GM23338 (cell line): ENCODE results near the gene HP. TPM values are rescaled to one million over a fixed set of nuclear protein-coding genes. Genes with fewer than 3 reads are reported as not detected.

ENCODE experiments used
- ATAC-seq: fragments of 200-7000 bp; cut with Tn5 transposase; 3 replicates; pipeline ENCODE4 v1.9.1; 2020
- DNase-seq: peaks from one replicate; pipeline ENCODE4 v3.0.0-alpha.2; 2015; ENCODE audit warnings: low spot score
- H2AFZ ChIP-seq: fragments of 200-600 bp; sonication (generic); 2 replicates; pipeline ENCODE4 v1.8.0; 2016; ENCODE audit warnings: antibody characterized with exemption, mild to moderate bottlenecking, moderate library complexity
- H3F3A ChIP-seq: fragments of 200-600 bp; sonication (generic); replicated peaks from 2 replicates; pipeline ENCODE4 v1.8.0; 2017; ENCODE audit warnings: antibody characterized with exemption, mixed run types, low read depth
- H3K27ac ChIP-seq: fragments of 200-600 bp; sonication (generic); 2 replicates; pipeline ENCODE4 v1.6.1; 2016; ENCODE audit warnings: low read depth
- H3K27me3 ChIP-seq: fragments of 200-600 bp; sonication (generic); 2 replicates; pipeline ENCODE4 v1.8.0; 2016; ENCODE audit warnings: mild to moderate bottlenecking, mixed run types, moderate library complexity; ENCODE audit not compliant: insufficient read depth
- H3K36me3 ChIP-seq: fragments of 200-600 bp; sonication (generic); 2 replicates; pipeline ENCODE4 v1.8.0; 2016; ENCODE audit warnings: mild to moderate bottlenecking; ENCODE audit not compliant: insufficient read depth
- H3K4me1 ChIP-seq: fragments of 200-600 bp; sonication (generic); 2 replicates; pipeline ENCODE4 v1.8.0; 2016; ENCODE audit warnings: mild to moderate bottlenecking, moderate library complexity; ENCODE audit not compliant: insufficient read depth
- H3K4me2 ChIP-seq: fragments of 200-600 bp; sonication (generic); 2 replicates; pipeline ENCODE4 v1.7.1; 2017; ENCODE audit warnings: mixed run types
- H3K4me3 ChIP-seq: fragments of 200-600 bp; sonication (generic); 2 replicates; pipeline ENCODE4 v1.6.1; 2016; ENCODE audit warnings: mixed run types
- H3K79me2 ChIP-seq: fragments of 200-600 bp; sonication (generic); replicated peaks from 2 replicates; pipeline ENCODE4 v1.8.0; 2017; ENCODE audit warnings: mild to moderate bottlenecking; ENCODE audit not compliant: insufficient read depth
- H3K9me2 ChIP-seq: fragments of 200-600 bp; sonication (generic); 2 replicates; pipeline ENCODE4 v1.8.0; 2017; ENCODE audit not compliant: insufficient read depth
- H4K20me1 ChIP-seq: fragments of 200-600 bp; sonication (generic); replicated peaks from 2 replicates; pipeline ENCODE4 v1.8.0; 2017; ENCODE audit warnings: mild to moderate bottlenecking; ENCODE audit not compliant: insufficient read depth
- H3K27ac Mint-ChIP-seq: 2 replicates; pipeline ENCODE4 v1.8.0; 2020; ENCODE audit warnings: inconsistent platforms, mild to moderate bottlenecking, moderate library complexity, mixed read lengths
- H3K27me3 Mint-ChIP-seq: 3 replicates; pipeline ENCODE4 v1.8.0; 2022; ENCODE audit warnings: low read depth, mild to moderate bottlenecking, moderate library complexity, mixed read lengths, inconsistent platforms; ENCODE audit not compliant: insufficient read depth, poor library complexity
- H3K36me3 Mint-ChIP-seq: 3 replicates; pipeline ENCODE4 v1.8.0; 2021; ENCODE audit warnings: low read depth, mild to moderate bottlenecking, inconsistent platforms, moderate library complexity, mixed read lengths
- H3K4me1 Mint-ChIP-seq: 3 replicates; pipeline ENCODE4 v1.8.0; 2020; ENCODE audit warnings: mild to moderate bottlenecking, inconsistent platforms, mixed read lengths
- H3K4me3 Mint-ChIP-seq: 3 replicates; pipeline ENCODE4 v1.8.0; 2021; ENCODE audit warnings: moderate library complexity, mild to moderate bottlenecking, inconsistent platforms, mixed read lengths
- H3K9me3 Mint-ChIP-seq: 3 replicates; pipeline ENCODE4 v1.8.0; 2020; ENCODE audit warnings: moderate library complexity, mild to moderate bottlenecking, inconsistent platforms, mixed read lengths
- CREB1 ChIP-seq: fragments of 250-450 bp; sonication (Bioruptor Pico); IDR thresholded peaks from 2 replicates; pipeline ENCODE4 v1.5.0; 2020; ENCODE audit warnings: low read depth, mild to moderate bottlenecking, moderate library complexity
- EZH2phosphoT487 ChIP-seq: fragments of 200-600 bp; sonication (generic); IDR thresholded peaks from one replicate; pipeline ENCODE4 v1.8.1; 2018; ENCODE audit warnings: antibody characterized with exemption; ENCODE audit not compliant: unreplicated experiment
- JUNB ChIP-seq: IDR thresholded peaks from one replicate; pipeline ENCODE4 v1.6.1; 2016; ENCODE audit warnings: antibody characterized with exemption; ENCODE audit not compliant: unreplicated experiment
- NANOG ChIP-seq: IDR thresholded peaks from 2 replicates; pipeline ENCODE4 v1.6.1; 2016; ENCODE audit warnings: antibody characterized with exemption, borderline replicate concordance
- POLR2AphosphoS5 ChIP-seq: IDR thresholded peaks from 2 replicates; pipeline ENCODE4 v1.6.1; 2016; ENCODE audit warnings: antibody characterized with exemption, low read depth
- ZNF114 ChIP-seq: fragments of 250-450 bp; sonication (Bioruptor Pico); IDR thresholded peaks from 2 replicates; pipeline ENCODE4 v1.5.0; 2020; ENCODE audit warnings: mild to moderate bottlenecking, moderate library complexity
- ZNF331 ChIP-seq: fragments of 250-450 bp; sonication (Bioruptor Pico); IDR thresholded peaks from 2 replicates; pipeline ENCODE4 v1.5.0; 2020; ENCODE audit warnings: low read depth, mild to moderate bottlenecking, moderate library complexity
- polyA plus RNA-seq: library from polyadenylated mRNA; unstranded; fragments of >200 nt; fragmentation: Nextera tagmentation; extraction: Ambion mirVana; gene quantifications from 2 replicates; pipeline ENCODE4 v1.2.1, GENCODE V29; 2016
- total RNA-seq: library from RNA; depleted of rRNA; stranded (reverse); fragments of >200 nt; shearing (Covaris generic); gene quantifications from 2 replicates; pipeline ENCODE4 v1.2.3, GENCODE V29; 2014
- TF ChIP-seq, protein P1 (sequence below), 2 experiments: fragments of 200-600 bp in 1 of 2; sonication (generic) in 1 of 2; conservative IDR thresholded peaks; 2 replicates each; pipeline versions ENCODE4 v1.5.1 to v1.6.1; 2016 to 2017; ENCODE audit warnings: antibody characterized with exemption in 2 of 2, low read depth in 2 of 2, mild to moderate bottlenecking in 2 of 2, moderate library complexity in 1 of 2
- TF ChIP-seq, protein P2 (sequence below): IDR thresholded peaks from one replicate; pipeline ENCODE4 v1.6.1; 2018; ENCODE audit warnings: antibody characterized with exemption; ENCODE audit not compliant: unreplicated experiment
- TF ChIP-seq, protein P3 (sequence below): IDR thresholded peaks from 2 replicates; pipeline ENCODE4 v1.6.1; 2016; ENCODE audit warnings: antibody characterized with exemption

Gene HP
- total and polyA plus RNA-seq, 2 experiments from 2014 or later = 0.26 TPM; not detected in 1

DNA sequence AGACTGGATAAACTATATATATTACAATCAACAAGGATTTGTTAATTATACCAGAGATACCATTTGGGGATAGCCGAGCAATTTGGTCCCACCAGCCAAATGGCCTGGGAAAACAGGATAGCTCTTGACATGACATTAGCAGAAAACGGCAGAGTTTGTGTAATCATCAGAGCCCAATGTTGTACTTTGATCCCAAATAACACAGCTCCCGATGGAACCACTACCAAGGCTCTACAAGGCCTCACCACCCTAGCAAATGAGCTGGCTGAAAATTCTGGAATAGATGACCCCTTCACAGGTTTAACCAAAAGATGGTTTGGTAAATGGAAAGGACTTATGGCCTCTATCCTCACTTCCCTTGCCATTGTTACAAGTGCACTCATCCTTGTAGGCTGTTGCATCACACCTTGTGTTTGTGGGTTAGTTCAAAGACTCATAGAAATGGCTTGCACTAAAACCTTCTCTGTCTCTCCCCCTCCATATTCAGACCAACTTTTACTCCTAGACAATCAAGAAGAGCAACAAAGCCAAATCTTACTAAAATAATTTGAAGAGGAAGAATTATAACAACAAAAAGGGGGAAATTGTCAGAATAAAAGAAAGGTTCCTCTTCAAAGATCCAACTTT is 29.6 kb downstream of the HP start (continued):
- TF ChIP-seq ZNF331 (CRISPR knock-in tag) (no peak), ZNF114 (no peak)
- TF ChIP-seq, protein P1, sequence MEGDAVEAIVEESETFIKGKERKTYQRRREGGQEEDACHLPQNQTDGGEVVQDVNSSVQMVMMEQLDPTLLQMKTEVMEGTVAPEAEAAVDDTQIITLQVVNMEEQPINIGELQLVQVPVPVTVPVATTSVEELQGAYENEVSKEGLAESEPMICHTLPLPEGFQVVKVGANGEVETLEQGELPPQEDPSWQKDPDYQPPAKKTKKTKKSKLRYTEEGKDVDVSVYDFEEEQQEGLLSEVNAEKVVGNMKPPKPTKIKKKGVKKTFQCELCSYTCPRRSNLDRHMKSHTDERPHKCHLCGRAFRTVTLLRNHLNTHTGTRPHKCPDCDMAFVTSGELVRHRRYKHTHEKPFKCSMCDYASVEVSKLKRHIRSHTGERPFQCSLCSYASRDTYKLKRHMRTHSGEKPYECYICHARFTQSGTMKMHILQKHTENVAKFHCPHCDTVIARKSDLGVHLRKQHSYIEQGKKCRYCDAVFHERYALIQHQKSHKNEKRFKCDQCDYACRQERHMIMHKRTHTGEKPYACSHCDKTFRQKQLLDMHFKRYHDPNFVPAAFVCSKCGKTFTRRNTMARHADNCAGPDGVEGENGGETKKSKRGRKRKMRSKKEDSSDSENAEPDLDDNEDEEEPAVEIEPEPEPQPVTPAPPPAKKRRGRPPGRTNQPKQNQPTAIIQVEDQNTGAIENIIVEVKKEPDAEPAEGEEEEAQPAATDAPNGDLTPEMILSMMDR (conservative IDR thresholded peaks at IDR 0.05; ENCODE audit: low read depth in 2 of 2) = no peak

DNA sequence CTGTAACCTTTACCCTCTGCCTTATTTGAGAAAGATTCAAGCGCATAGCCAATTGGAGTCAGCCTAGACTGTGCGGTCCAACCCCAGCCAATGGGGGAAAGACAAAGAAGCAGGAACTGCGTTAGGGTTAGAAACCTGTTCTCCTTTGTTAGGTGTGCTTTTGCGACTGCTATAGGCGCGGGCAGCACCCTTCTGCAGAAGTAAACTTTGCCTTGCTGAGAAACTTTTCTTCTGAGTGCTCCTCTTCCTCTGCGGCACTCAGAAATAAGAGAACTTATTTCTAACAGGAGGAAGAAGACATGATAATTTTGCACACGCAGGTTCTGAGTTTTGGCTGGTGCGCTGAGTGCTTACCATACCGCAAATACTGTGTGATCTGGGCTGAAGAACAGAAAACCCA is 30.1 kb downstream of the HP start:
- peaks cover 3% of the 10 kb centered on the region for H3K27me3 Mint-ChIP-seq

DNA sequence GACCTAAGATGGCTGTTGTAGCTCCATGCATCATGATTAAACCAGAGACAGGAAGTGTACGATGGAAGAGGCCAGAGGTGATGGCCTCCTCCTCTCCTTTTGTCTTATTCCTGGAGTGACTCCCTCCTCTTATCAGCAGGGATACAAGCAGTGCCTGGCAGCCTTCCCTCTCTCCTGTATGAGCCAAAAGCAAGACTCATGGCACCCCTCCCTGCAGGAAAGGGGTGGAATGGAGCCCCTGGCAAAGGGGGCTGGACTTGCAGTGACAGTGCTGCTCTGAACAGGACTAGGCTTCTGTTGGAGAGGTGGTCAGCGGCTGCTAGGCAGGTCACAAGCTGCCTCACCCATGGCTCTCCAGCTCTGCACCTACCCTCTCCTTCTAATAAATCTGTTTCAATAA is 30.7 kb downstream of the HP start:
- peaks cover 15% of the 10 kb centered on the region for H3K9me3 Mint-ChIP-seq
- H3K27me3 Mint-ChIP-seq = peaks cover 3% of the 10 kb centered on the region
- Histone ChIP-seq H3K9me2 (no peaks in the 10 kb centered on the region; the same call in 1 of the 2 replicates), H3F3A (no peaks in the 10 kb centered on the region), H3K4me3 (no peak overlapping the region), H3K4me1 (no peaks in the 10 kb centered on the region), H3K4me2 (no peak overlapping the region), H3K27ac (no peak overlapping the region), H3K27me3 (no peaks in the 10 kb centered on the region), H3K79me2 (no peaks in the 10 kb centered on the region), H3K36me3 (peaks cover 10% of the 10 kb centered on the region; the same call in 1 of the 2 replicates), H4K20me1 (no peaks in the 10 kb centered on the region), H2AFZ (no peak overlapping the region)
- H3K27ac Mint-ChIP-seq = no peak overlapping the region
- H3K4me1 Mint-ChIP-seq = no peaks in the 10 kb centered on the region
- H3K4me3 Mint-ChIP-seq = no peak overlapping the region
- DNase-seq = no peak
- ATAC-seq = no peak
- H3K36me3 Mint-ChIP-seq = peaks cover 59% of the 10 kb centered on the region
- TF ChIP-seq, protein P2, sequence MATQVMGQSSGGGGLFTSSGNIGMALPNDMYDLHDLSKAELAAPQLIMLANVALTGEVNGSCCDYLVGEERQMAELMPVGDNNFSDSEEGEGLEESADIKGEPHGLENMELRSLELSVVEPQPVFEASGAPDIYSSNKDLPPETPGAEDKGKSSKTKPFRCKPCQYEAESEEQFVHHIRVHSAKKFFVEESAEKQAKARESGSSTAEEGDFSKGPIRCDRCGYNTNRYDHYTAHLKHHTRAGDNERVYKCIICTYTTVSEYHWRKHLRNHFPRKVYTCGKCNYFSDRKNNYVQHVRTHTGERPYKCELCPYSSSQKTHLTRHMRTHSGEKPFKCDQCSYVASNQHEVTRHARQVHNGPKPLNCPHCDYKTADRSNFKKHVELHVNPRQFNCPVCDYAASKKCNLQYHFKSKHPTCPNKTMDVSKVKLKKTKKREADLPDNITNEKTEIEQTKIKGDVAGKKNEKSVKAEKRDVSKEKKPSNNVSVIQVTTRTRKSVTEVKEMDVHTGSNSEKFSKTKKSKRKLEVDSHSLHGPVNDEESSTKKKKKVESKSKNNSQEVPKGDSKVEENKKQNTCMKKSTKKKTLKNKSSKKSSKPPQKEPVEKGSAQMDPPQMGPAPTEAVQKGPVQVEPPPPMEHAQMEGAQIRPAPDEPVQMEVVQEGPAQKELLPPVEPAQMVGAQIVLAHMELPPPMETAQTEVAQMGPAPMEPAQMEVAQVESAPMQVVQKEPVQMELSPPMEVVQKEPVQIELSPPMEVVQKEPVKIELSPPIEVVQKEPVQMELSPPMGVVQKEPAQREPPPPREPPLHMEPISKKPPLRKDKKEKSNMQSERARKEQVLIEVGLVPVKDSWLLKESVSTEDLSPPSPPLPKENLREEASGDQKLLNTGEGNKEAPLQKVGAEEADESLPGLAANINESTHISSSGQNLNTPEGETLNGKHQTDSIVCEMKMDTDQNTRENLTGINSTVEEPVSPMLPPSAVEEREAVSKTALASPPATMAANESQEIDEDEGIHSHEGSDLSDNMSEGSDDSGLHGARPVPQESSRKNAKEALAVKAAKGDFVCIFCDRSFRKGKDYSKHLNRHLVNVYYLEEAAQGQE = no peak
- TF ChIP-seq, protein P3, sequence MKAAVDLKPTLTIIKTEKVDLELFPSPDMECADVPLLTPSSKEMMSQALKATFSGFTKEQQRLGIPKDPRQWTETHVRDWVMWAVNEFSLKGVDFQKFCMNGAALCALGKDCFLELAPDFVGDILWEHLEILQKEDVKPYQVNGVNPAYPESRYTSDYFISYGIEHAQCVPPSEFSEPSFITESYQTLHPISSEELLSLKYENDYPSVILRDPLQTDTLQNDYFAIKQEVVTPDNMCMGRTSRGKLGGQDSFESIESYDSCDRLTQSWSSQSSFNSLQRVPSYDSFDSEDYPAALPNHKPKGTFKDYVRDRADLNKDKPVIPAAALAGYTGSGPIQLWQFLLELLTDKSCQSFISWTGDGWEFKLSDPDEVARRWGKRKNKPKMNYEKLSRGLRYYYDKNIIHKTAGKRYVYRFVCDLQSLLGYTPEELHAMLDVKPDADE = no peak
- TF ChIP-seq POLR2AphosphoS5 = no peak
- TF ChIP-seq EZH2phosphoT487 = no peak
- no peak for TF ChIP-seq ZNF114
- no peak for TF ChIP-seq ZNF331 (CRISPR knock-in tag)
- TF ChIP-seq JUNB = no peak
- no peak for TF ChIP-seq CREB1

More for the DNA sequence above, 30.1 kb downstream of the HP start:
- H3K36me3 ChIP-seq = peaks cover 10% of the 10 kb centered on the region; the same call in 1 of the 2 replicates
- DNase-seq (no peak), ATAC-seq (no peak)
- H3K4me3 ChIP-seq = no peak overlapping the region
- Mint-ChIP-seq H3K4me3 (no peak overlapping the region), H3K9me3 (peaks cover 15% of the 10 kb centered on the region), H3K36me3 (peaks cover 55% of the 10 kb centered on the region), H3K4me1 (no peaks in the 10 kb centered on the region), H3K27ac (no peak overlapping the region)
- no peaks in the 10 kb centered on the region; the same call in 1 of the 2 replicates for H3K9me2 ChIP-seq
- no peaks in the 10 kb centered on the region for H3K4me1 ChIP-seq
- H2AFZ ChIP-seq = no peak overlapping the region
- H4K20me1 ChIP-seq = no peaks in the 10 kb centered on the region
- H3K27ac ChIP-seq = no peak overlapping the region
- no peak overlapping the region for H3K4me2 ChIP-seq
- no peaks in the 10 kb centered on the region for H3F3A ChIP-seq
- TF ChIP-seq, protein P2 = no peak
- TF ChIP-seq NANOG (no peak), EZH2phosphoT487 (no peak), CREB1 (no peak)
- no peaks in the 10 kb centered on the region for H3K27me3 ChIP-seq
- H3K79me2 ChIP-seq = no peaks in the 10 kb centered on the region
